ENCODE results near the gene TSHZ2.
"Not testable (repeated sequence)": the region's sequence is repeated elsewhere in the genome, so short reads cannot be mapped to it uniquely, and the experiment has no call there.

Gene TSHZ2

GRCh38 chr20:53079828-53080686 lies 107.9 kb downstream of the TSHZ2 start:
- WGBS = 95% methylated on average over 10 of the region's 10 CpGs
- H3K36me3 ChIP-seq (ENCODE audit: insufficient read depth, low read length) = no peaks in the 10 kb centered on the region
- peaks cover 11% of the 10 kb centered on the region; the same call in 1 of the 2 replicates for H3K4me1 ChIP-seq (ENCODE audit: insufficient read depth, low read length)
- H3K9me3 ChIP-seq (ENCODE audit: insufficient read depth, low read depth, low read length) = no peaks in the 10 kb centered on the region
- no peak overlapping the region for H3K9ac ChIP-seq (ENCODE audit: low read depth, low read length)
- no peak overlapping the region for H3K4me3 ChIP-seq (ENCODE audit: low read length)
- no peaks in the 10 kb centered on the region for H3K27me3 ChIP-seq (ENCODE audit: insufficient read depth, low read length)
- no peak overlapping the region for H3K27ac ChIP-seq (ENCODE audit: low read depth, low read length)

GRCh38 chr20:53080687-53080962 lies 108.5 kb downstream of the TSHZ2 start:
- peaks cover 11% of the 10 kb centered on the region; the same call in 1 of the 2 replicates for H3K4me1 ChIP-seq (ENCODE audit: insufficient read depth, low read length)
- H3K4me3 ChIP-seq (ENCODE audit: low read length) = no peak overlapping the region
- no peak overlapping the region for H3K27ac ChIP-seq (ENCODE audit: low read depth, low read length)
- H3K27me3 ChIP-seq (ENCODE audit: insufficient read depth, low read length) = no peaks in the 10 kb centered on the region
- WGBS = 93% methylated on average over 9 of the region's 9 CpGs
- H3K36me3 ChIP-seq (ENCODE audit: insufficient read depth, low read length) = no peaks in the 10 kb centered on the region
- no peaks in the 10 kb centered on the region for H3K9me3 ChIP-seq (ENCODE audit: insufficient read depth, low read depth, low read length)
- no peak overlapping the region for H3K9ac ChIP-seq (ENCODE audit: low read depth, low read length)

GRCh38 chr20:53080969-53081871 lies 109.1 kb downstream of the TSHZ2 start:
- H3K27me3 ChIP-seq (ENCODE audit: insufficient read depth, low read length) = no peaks in the 10 kb centered on the region
- no peak overlapping the region for H3K27ac ChIP-seq (ENCODE audit: low read depth, low read length)
- H3K36me3 ChIP-seq (ENCODE audit: insufficient read depth, low read length) = no peaks in the 10 kb centered on the region
- no peaks in the 10 kb centered on the region for H3K9me3 ChIP-seq (ENCODE audit: insufficient read depth, low read depth, low read length)
- no peak overlapping the region for H3K9ac ChIP-seq (ENCODE audit: low read depth, low read length)
- H3K4me1 ChIP-seq (ENCODE audit: insufficient read depth, low read length) = peaks cover 11% of the 10 kb centered on the region; the same call in 1 of the 2 replicates
- WGBS = 85% methylated on average over 7 of the region's 10 CpGs
- no peak overlapping the region for H3K4me3 ChIP-seq (ENCODE audit: low read length)

- no peak overlapping the region for H3K27ac ChIP-seq (ENCODE audit: low read depth, low read length)
- no peak overlapping the region for H3K9ac ChIP-seq (ENCODE audit: low read depth, low read length)
These were observed 110.0 kb downstream of the TSHZ2 start for GRCh38 chr20:53081916-53082863.

GRCh38 chr20:53083411-53083810 lies 111.3 kb downstream of the TSHZ2 start:
- WGBS = 93% methylated on average over 7 of the region's 7 CpGs
- Histone ChIP-seq H3K27ac (ENCODE audit: low read depth, low read length) (no peak overlapping the region), H3K4me3 (ENCODE audit: low read length) (no peak overlapping the region), H3K27me3 (ENCODE audit: insufficient read depth, low read length) (no peaks in the 10 kb centered on the region), H3K4me1 (ENCODE audit: insufficient read depth, low read length) (peaks cover 11% of the 10 kb centered on the region; the same call in 1 of the 2 replicates), H3K9ac (ENCODE audit: low read depth, low read length) (no peak overlapping the region), H3K36me3 (ENCODE audit: insufficient read depth, low read length) (no peaks in the 10 kb centered on the region), H3K9me3 (ENCODE audit: insufficient read depth, low read depth, low read length) (no peaks in the 10 kb centered on the region)

More at GRCh38 chr20:53081916-53082863, 110.0 kb downstream of the TSHZ2 start:
- Histone ChIP-seq H3K4me1 (ENCODE audit: insufficient read depth, low read length) (peaks cover 11% of the 10 kb centered on the region; the same call in 1 of the 2 replicates), H3K27me3 (ENCODE audit: insufficient read depth, low read length) (no peaks in the 10 kb centered on the region), H3K9me3 (ENCODE audit: insufficient read depth, low read depth, low read length) (no peaks in the 10 kb centered on the region), H3K36me3 (ENCODE audit: insufficient read depth, low read length) (no peaks in the 10 kb centered on the region), H3K4me3 (ENCODE audit: low read length) (no peak overlapping the region)
- 83% methylated on average over 8 of the region's 10 CpGs for WGBS

GRCh38 chr20:53084408-53084997 lies 112.3 kb downstream of the TSHZ2 start:
- H3K9ac ChIP-seq (ENCODE audit: low read depth, low read length) = no peak overlapping the region
- no peak overlapping the region for H3K4me3 ChIP-seq (ENCODE audit: low read length)
- no peaks in the 10 kb centered on the region for H3K36me3 ChIP-seq (ENCODE audit: insufficient read depth, low read length)
- H3K9me3 ChIP-seq (ENCODE audit: insufficient read depth, low read depth, low read length) = no peaks in the 10 kb centered on the region
- H3K27me3 ChIP-seq (ENCODE audit: insufficient read depth, low read length) = no peaks in the 10 kb centered on the region
- H3K4me1 ChIP-seq (ENCODE audit: insufficient read depth, low read length) = peaks cover 11% of the 10 kb centered on the region; the same call in 1 of the 2 replicates
- H3K27ac ChIP-seq (ENCODE audit: low read depth, low read length) = no peak overlapping the region

- H3K36me3 ChIP-seq (ENCODE audit: insufficient read depth, low read length) = no peaks in the 10 kb centered on the region
- WGBS = 91% methylated on average over 5 of the region's 5 CpGs
- H3K27ac ChIP-seq (ENCODE audit: low read depth, low read length) = no peak overlapping the region
- no peak overlapping the region for H3K9ac ChIP-seq (ENCODE audit: low read depth, low read length)
- H3K27me3 ChIP-seq (ENCODE audit: insufficient read depth, low read length) = no peaks in the 10 kb centered on the region
- H3K4me3 ChIP-seq (ENCODE audit: low read length) = no peak overlapping the region
- no peaks in the 10 kb centered on the region for H3K9me3 ChIP-seq (ENCODE audit: insufficient read depth, low read depth, low read length)
- peaks cover 11% of the 10 kb centered on the region; the same call in 1 of the 2 replicates for H3K4me1 ChIP-seq (ENCODE audit: insufficient read depth, low read length)
These were observed 113.6 kb downstream of the TSHZ2 start for GRCh38 chr20:53085720-53086119.

- H3K4me3 ChIP-seq (ENCODE audit: low read length) = no peak overlapping the region
- no peak overlapping the region for H3K27ac ChIP-seq (ENCODE audit: low read depth, low read length)
- H3K9ac ChIP-seq (ENCODE audit: low read depth, low read length) = no peak overlapping the region
- 94% methylated on average over 8 of the region's 8 CpGs for WGBS
- H3K36me3 ChIP-seq (ENCODE audit: insufficient read depth, low read length) = no peaks in the 10 kb centered on the region
- H3K4me1 ChIP-seq (ENCODE audit: insufficient read depth, low read length) = peaks cover 6% of the 10 kb centered on the region; the same call in 1 of the 2 replicates
- H3K27me3 ChIP-seq (ENCODE audit: insufficient read depth, low read length) = no peaks in the 10 kb centered on the region
- no peaks in the 10 kb centered on the region for H3K9me3 ChIP-seq (ENCODE audit: insufficient read depth, low read depth, low read length)
These were observed 115.0 kb downstream of the TSHZ2 start for GRCh38 chr20:53087037-53087777.

- 91% methylated on average over 10 of the region's 10 CpGs for WGBS
- H3K27ac ChIP-seq (ENCODE audit: low read depth, low read length) = no peak overlapping the region
- H3K4me1 ChIP-seq (ENCODE audit: insufficient read depth, low read length) = no peaks in the 10 kb centered on the region
- no peak overlapping the region for H3K9ac ChIP-seq (ENCODE audit: low read depth, low read length)
- no peaks in the 10 kb centered on the region for H3K27me3 ChIP-seq (ENCODE audit: insufficient read depth, low read length)
- H3K4me3 ChIP-seq (ENCODE audit: low read length) = no peak overlapping the region
- no peaks in the 10 kb centered on the region for H3K36me3 ChIP-seq (ENCODE audit: insufficient read depth, low read length)
- H3K9me3 ChIP-seq (ENCODE audit: insufficient read depth, low read depth, low read length) = no peaks in the 10 kb centered on the region
These were observed 116.6 kb downstream of the TSHZ2 start for GRCh38 chr20:53088786-53089185.

GRCh38 chr20:53089851-53090250 lies 117.7 kb downstream of the TSHZ2 start:
- H3K4me1 ChIP-seq (ENCODE audit: insufficient read depth, low read length); H3K9me3 ChIP-seq (ENCODE audit: insufficient read depth, low read depth, low read length); H3K4me3 ChIP-seq (ENCODE audit: low read length); H3K36me3 ChIP-seq (ENCODE audit: insufficient read depth, low read length); H3K9ac ChIP-seq (ENCODE audit: low read depth, low read length); H3K27ac ChIP-seq (ENCODE audit: low read depth, low read length); H3K27me3 ChIP-seq (ENCODE audit: insufficient read depth, low read length): not testable (repeated sequence)
- 88% methylated on average over 1 of the region's 1 CpG for WGBS
